ENCODE data around the gene WNT5B.
"Not testable (repeated sequence)": the region's sequence is repeated elsewhere in the genome, so short reads cannot be mapped to it uniquely, and the experiment has no call there.

Gene WNT5B

GRCh38 chr12:1602706-1603105, 26.3 kb upstream of the WNT5B start:
- not testable (repeated sequence) for DNase-seq

DNA sequence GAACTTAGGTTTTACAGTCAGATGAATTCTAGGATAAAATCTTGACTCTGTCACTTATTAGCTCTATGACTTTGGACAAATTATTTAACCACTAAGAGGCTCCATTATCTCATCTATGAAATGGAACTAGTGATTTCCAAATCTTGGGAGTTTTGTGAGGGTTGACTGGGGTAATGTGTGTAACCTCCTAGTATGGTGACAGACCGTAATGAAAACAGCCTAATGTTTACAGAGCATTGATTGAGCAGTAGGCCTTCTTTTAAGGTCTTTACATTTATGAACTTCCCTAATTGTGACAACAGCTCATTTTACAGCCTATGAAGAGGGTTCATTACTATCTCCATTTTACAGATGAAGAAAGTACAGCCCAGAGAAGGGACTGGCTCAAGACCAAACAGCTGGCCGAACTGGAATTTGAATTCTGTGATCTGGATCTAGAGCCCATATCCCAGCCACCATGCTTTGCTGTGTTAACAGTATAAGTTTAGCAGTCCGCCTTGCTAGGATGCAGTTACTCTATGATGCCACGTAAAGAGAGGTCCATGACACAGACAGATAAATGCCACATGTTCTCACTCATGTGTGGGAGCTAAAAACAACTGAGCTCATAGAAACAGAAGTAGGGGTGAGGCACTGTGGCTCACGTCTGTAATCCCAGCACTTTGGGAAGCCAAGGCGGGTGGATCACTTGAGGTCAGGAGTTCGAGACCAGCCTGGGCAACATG, 25.6 kb upstream of the WNT5B start:
- no peak for DNase-seq

GRCh38 chr12:1604464-1604863, 24.6 kb upstream of the WNT5B start:
- no peak for DNase-seq

DNA sequence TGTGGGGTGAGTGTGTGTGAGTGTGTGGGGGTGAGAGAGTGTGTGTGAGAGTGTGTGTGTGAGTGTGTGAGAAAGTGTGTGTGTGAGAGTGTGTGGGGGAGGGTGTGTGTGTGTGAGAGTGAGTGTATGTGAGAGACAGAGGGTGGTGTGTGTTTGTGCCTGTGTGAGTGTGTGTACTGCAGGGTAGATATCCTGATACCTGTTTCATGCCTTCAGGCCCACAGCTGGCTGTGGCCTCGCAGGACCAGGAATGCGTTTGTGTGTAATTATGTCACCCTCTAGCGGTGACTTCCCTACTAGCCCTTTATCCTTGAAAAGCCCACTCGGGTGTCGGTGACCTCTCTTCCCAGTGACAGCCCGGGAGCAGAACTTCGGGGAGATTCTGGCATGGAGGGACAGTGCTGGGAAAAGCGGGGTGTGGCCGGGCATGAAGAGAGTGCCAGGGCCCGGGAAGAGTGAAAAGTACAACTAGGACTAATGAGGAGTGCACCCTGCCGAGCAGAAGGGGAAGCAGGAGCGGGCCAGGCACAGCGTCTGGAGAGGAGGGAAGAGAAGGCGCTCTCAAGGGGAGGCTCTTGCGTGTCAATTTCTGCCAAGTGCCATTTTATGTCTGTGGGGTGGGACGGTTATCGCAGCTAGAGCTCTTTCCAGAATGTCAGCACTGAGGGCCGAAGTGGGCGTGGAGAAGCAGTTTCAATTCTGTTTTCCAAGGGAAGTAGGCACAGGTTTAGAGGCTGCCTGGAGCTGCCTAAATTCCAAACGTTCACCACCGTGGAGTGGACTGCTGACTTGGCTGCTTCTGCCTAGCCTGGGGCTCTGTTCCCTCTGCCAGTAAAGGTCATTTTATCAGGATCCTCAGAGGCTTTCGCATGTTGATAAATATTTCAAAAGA, 23.7 kb upstream of the WNT5B start:
- peak; percentile 80 for DNase-seq

- no peak for DNase-seq
Measured at GRCh38 chr12:1606021-1606622, 22.9 kb upstream of the WNT5B start.

DNA sequence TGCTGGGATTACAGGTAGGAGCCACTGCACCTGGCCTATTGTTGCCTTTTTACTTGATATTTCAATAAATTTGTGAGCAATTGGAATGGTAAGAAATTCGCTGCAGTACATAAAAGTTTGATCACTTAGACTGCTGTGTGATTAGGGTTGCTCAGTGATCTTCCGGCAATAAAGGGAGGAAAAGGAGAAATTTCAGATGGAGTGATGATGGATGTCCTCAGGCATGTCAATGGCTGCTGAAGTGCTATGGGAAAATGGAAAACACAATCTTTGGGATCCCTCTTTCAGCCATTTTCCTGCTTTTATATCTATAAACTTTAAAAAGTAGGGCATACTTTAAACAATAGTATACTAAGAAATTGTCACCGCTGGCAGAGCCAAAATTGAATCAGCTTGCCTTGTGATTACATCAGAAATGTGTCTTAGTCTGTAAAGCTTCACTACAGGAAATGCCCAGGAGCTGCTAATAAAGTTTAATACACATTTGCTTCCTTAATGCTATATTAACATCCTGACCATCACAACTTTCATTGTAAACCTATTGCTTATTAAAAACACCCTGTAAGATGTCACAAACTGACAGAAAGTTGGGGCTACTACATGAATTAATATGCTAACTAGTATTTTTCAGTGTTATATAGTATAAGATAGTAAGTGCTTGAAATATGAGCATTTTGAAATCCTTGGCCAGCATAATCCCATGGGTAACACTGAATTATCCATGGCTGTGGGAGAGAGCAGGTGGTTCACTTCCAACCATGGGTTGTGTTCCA, 20.9 kb upstream of the WNT5B start:
- DNase-seq = no peak

DNA sequence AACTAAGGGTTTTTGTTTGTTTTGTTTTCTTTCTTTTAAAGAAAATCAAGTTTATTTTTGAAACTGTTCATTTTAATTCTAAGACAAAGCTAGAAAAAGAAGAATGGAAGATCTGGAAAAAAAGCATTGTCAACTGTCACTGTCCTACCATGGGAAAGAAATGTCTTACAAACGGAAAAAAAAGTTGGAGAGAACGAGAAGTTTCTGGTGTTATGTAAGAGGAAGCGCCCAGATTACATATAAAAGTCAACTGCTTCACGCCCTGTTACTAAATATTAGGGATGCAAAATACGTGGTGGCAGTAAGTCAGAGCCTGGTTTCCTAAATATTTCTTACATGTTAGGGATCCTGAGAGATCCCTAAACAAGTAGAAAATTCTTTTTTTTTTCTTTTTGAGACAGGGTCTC, 20.3 kb upstream of the WNT5B start:
- no peak for DNase-seq

- no peak for DNase-seq
Measured at GRCh38 chr12:1610072-1610643, 18.9 kb upstream of the WNT5B start.

DNA sequence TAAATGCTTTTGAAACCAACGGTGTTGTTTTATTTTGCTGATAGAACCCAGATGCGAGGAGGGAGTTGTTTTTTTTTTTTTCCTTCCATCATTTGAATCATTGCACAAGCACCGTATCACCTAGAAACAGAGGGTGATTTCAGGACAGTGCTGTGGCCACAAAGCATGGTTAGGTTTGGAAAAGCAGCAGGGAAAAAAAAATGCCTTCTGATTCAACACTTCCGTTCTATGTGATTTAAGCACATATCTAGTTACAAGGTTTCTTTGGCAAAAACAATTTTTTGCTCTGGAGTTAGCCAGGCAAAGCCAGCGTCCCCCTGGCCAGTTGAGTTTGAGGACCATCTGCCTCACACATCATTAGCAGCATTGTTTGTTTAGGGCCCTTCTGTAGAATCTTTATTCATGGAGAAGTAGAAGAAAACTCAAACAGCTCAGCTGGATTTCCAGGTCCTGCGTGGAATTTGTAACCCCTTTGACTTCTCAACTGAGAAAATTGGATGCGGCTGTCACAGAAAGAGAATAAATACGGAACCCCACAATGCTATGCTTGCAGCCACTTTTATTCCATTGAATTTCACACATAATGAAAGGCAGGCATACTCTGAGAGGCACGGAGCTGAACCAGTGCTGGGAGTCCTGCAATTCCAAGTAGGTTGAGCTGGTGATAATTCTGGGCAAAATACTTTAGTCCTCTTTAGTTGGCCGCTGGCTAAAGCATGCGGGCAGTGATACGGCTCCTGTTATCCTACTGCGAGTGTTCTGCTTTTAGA, 17.0 kb upstream of the WNT5B start:
- DNase-seq = peak; percentile 17

DNA sequence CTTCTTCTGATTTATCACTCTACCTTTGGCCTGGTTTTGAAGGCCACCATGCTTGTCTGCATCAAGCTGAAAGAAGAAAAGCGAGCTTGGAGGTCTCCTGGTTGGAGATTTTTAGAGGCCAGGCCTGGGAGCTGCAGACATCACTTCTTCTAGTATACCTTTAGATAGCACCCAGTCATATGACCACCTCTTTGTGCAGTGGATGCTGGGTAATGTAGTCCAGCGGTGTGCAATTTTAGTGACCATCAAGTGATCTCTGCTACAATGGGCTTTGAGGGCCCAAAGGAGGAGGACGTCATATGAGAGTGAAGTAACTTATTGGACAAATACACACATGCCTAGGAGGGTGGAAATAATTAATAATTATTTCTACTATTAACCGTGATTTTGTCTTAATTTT, 15.2 kb upstream of the WNT5B start:
- no peak for DNase-seq

DNA sequence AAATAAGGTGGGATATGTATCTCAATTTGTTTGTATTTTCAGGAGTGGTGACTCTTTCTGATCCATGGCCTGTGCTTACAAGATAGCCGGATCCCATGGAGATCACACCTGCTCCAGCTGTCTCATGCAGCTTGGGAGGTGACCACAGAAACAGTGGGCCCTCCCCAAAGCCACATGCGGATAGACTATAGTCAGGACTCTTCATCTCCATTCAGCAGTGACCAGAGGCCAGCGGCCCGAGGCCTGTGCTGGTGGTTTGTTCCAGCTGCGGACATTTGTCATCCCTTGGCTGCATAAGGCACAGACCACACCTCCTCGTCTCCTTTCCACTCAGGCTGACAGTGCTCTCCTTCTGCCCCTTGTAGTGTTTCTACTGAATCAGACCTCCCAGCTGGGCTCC, 14.7 kb upstream of the WNT5B start:
- no peak for DNase-seq

DNA sequence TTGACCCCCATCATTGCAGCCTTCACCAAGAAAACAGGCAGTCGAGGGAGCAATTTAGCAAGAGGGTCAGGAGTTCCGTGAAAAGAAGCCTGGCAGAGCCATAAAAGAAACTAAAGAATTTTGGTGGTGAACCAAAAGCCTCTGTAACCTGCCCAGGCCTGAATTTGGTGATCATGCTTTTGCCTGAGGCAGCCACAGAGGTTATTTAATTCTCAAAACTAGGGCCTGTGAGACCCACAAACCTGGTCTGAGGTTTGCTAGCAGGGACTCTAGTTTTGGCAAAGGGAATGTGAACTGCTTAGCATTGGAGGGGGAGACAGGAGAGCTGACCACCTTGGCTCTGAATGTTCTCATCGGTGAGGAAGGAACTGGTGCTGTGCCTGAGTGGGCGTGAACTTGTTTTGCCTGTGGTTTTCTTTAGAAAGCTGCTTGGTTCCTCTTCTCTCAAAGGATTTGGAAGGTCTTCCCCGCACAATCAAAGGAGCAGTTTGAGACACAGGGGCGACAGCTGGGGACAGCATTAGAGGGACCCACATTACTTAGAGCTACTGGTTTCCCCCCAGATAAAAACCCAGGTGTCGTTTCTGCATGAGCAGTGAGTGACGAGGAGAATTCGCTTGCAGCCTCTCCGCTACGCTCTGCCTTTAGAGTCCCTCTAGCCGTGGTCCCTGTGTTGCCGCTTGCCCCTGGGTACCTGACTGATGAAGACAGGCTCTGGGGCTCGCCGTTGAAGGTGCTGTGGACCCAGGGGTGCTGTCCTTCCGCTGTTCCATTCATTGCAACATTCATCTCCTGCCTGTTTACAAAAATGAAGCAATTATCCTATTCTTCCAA, 12.6 kb upstream of the WNT5B start:
- no peak for DNase-seq

- DNase-seq = no peak
Measured at GRCh38 chr12:1618489-1618888, 10.5 kb upstream of the WNT5B start.

DNA sequence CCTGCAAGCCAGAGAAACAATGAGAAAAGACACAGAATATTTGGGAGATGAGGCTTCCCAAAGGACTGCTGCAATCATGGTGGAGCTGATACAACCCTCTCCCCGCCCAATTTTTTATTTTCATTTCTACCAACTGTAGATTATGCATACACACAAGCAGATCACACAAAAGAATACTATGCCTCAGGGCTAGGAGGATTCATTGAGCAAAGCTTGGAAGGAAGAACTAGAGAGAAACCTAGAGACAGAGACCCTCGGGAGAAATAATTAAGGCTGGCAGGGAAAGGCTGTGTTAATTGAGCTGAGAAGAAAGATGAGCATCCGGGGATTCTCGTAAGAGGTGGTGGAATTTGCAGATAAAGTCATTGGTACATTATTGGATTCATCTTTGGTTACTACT, 9.9 kb upstream of the WNT5B start:
- no peak for DNase-seq

DNA sequence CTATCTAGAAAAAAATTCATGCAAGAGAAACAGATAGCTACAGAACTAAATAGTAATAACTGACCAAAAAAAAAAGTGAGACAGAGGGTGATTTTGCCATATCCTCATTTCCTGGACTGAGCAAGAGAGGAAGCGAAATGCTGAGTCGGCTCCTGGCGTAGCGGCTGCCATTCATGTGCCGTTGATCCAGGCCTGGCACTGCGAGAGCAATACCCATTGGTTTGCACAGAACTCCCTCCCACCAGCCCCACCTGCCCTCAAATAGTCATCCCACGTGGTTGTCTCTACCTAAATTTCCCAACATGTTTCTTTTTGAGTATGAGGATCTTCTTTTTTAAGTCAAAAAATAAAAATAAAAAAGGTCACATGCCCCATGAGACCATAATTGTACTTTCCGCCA, 9.4 kb upstream of the WNT5B start:
- no peak for DNase-seq

DNA sequence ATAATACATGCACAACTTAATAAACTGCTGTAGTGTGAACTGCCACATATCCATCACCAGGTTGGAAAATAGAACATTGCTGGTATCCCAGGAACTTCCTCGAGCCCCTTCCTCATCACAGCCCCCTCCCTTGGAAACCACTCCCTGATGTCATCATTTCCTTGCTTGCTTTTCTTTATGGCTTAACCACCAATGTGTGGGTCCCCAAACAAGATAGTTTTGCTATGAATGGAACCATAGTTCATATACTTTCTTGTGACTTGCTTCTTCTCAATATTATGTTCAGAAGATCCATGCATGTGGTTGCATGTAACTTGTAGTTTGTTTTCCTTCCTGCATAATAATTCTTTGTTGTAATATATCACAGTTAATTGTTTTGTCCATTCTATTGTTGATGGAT, 8.9 kb upstream of the WNT5B start:
- no peak for DNase-seq

DNA sequence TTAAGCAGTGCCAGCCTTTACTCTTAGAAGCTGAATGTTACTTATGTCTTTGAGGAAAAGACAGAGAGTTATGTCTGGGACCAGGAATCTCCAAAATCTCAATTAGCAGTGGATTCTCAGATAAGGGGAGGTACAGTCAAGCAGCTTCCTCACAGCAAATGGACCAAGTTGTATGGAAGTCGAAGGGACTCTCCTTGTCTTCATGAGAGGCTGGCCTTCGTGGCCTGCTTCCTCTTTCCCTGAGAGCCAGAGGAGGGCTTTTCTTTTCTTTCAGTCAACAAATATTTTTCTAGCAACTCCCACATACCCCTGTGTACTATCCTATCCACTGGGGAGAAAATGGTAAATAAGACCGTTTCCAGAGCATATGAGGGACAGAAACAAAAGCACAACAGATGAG, 6.6 kb upstream of the WNT5B start:
- no peak for DNase-seq

DNA sequence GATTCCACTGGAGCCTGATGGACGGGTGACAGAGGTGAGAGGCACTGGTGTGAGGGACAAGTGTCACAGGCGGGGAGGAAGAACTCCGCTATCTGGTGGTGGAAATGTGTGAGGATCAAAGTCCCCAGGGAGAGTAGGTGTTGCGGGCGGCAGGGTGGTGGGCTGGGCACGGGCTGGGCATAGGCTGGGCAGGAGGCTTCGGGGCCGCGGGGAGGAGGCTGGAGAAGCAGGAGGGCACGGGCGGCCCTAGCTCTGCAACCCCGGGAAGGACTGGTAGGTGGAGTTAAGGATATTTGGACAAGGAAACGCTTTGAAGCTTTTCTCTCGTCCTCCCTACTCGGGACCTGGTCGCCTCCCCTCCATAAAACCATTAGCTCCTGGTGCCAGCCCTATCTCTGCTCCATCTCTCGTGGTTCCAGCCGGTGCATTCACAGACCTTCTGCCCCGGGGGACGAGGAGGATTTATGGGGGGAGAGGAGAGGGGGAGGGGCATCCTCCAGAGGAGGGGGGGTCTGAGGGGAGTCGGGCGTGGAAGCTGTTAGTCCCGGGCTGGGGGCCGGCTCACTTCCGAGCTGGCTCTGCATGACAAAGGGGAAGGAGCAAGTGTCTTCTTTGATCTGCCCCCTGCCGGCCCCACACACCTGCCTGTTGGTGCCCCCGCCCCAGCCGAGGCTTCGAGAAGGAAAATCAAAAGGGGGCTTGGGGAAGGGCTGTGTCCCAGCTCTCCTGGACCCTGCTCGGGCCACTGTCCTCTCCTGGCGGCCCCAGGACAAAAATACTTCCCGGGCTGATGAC, 504 bp downstream of the WNT5B start:
- DNase-seq = no peak

GRCh38 chr12:1630133-1630826, 1.2 kb downstream of the WNT5B start:
- peak; percentile 69 for DNase-seq

Measured in NCI-H1694 treated with DMSO at 0.1 percent for 48 hours (cell line).